Left cardiac atrium (tissue), 4 donors: ENCODE data around the gene COMTD1. TPM values are rescaled to one million over a fixed set of nuclear protein-coding genes. Genes with fewer than 3 reads are reported as not detected.
A peak's percentile ranks its signal among the peaks of the same experiment; 100 is the strongest.

Experiments
- ATAC-seq, 2 donors: fragments of 200-7000 bp; cut with Tn5 transposase; one replicate each; pipeline ENCODE4 v1.9.1; 2020; ENCODE audit warnings: mild to moderate bottlenecking in 2 of 2, moderate library complexity in 2 of 2
- DNase-seq: peaks from one replicate; pipeline ENCODE4 v3.0.0-alpha.2; 2020
- intact Hi-C, 2 donors: fragments of 100-400 bp; cut with DNase I; formaldehyde crosslinking; loops; one replicate each; pipeline versions ENCODE4 v1.14.1 to v1.15.1; 2022 to 2023
- long read RNA-seq: library from polyadenylated mRNA; unstranded; transcript quantifications from one replicate; pipeline ENCODE4 v2.0.0, GENCODE V29; 2021
- total RNA-seq, 2 donors: library from RNA; stranded (reverse); fragmentation: NEBNext Ultra II Directional; extraction: Animal tissue kit (Norgen Biotek cat#: 25700); gene quantifications; one replicate each; pipeline ENCODE4 v1.2.1, GENCODE V29; 2021
- donor health status: DM: no; HTN: yes; CAD: no.
- donor health status: DM: no; HTN: yes; CAD: no; lungs with severe emphysema.
- donor health status: DM: yes; HTN: yes; CAD: no.
- donor health status: Dilated cardiomyopathy.

Gene COMTD1
- total RNA-seq: 10 to 100 TPM; 22.7 to 28.2 TPM
- long read RNA-seq, transcript COMTD1-201 (7 exons, 976 nt): major isoform, 6 of 22 reads
- long read RNA-seq, partial matches to known transcripts: 4 of 22 reads
- long read RNA-seq, other reads (novel, unspliced or antisense): 9 of 22 reads

- peak; percentile 95 for DNase-seq
- ATAC-seq: peak; percentile 77 to 81
- intact Hi-C loops: loop anchor here (2.0 to 10.0 kb wide), 6 partner anchors 51 to 993 kb away; partner anchors contain the start of gene SAMD8 (in 1 of the 2)
These were observed at the start of gene COMTD1 for GRCh38 chr10:75235375-75236177. TSS of gene COMTD1 (minus strand) at chr10:75235957. CDS start at chr10:75235928, 29 bp downstream.

- ATAC-seq (peak; percentile 78 to 82), DNase-seq (no peak)
- intact Hi-C loops: no loop called here
These were observed 48.1 kb upstream of the COMTD1 start for GRCh38 chr10:75283671-75284470.

- intact Hi-C loops: no loop called here
- DNase-seq: no peak
- peak; percentile 85 to 87 for ATAC-seq
These were observed 47.4 kb upstream of the COMTD1 start for GRCh38 chr10:75283078-75283670.

- intact Hi-C loops: no loop called here
- no peak for DNase-seq
- ATAC-seq: no peak
These were observed 46.2 kb upstream of the COMTD1 start for GRCh38 chr10:75281974-75282373.

- intact Hi-C loops: no loop called here
- DNase-seq: no peak
- ATAC-seq: no peak
These were observed 44.5 kb upstream of the COMTD1 start for GRCh38 chr10:75280236-75280635.

- ATAC-seq (peak in 1 of 2 donors; percentile 52), DNase-seq (peak; percentile 40)
- intact Hi-C loops: no loop called here
These were observed 40.5 kb upstream of the COMTD1 start for GRCh38 chr10:75276069-75276872.

- DNase-seq (peak; percentile 38), ATAC-seq (peak in 1 of 2 donors; percentile 23)
- intact Hi-C loops: no loop called here
These were observed 37.1 kb upstream of the COMTD1 start for GRCh38 chr10:75272896-75273295.

GRCh38 chr10:75272094-75272493, 36.3 kb upstream of the COMTD1 start:
- DNase-seq (no peak), ATAC-seq (no peak)
- intact Hi-C loops: no loop called here

- intact Hi-C loops: no loop called here
- ATAC-seq (no peak), DNase-seq (no peak)
These were observed 33.8 kb upstream of the COMTD1 start for GRCh38 chr10:75269605-75270004.

GRCh38 chr10:75266945-75267344, 31.2 kb upstream of the COMTD1 start:
- no peak for ATAC-seq
- intact Hi-C loops: no loop called here

GRCh38 chr10:75265856-75266255, 30.1 kb upstream of the COMTD1 start:
- intact Hi-C loops: no loop called here
- ATAC-seq: no peak
- DNase-seq: no peak

More at GRCh38 chr10:75266945-75267344, 31.2 kb upstream of the COMTD1 start:
- no peak for DNase-seq

GRCh38 chr10:75263806-75264205, 28.0 kb upstream of the COMTD1 start:
- intact Hi-C loops: no loop called here
- no peak for DNase-seq
- ATAC-seq: peak in 1 of 2 donors; percentile 30

GRCh38 chr10:75261813-75262705, 26.3 kb upstream of the COMTD1 start:
- no peak for DNase-seq
- no peak for ATAC-seq
- intact Hi-C loops: no loop called here

- no peak for DNase-seq
- intact Hi-C loops: no loop called here
- ATAC-seq: no peak
These were observed 25.2 kb upstream of the COMTD1 start for GRCh38 chr10:75260990-75261389.

GRCh38 chr10:75254739-75255138, 19.0 kb upstream of the COMTD1 start:
- ATAC-seq: no peak
- DNase-seq: no peak
- intact Hi-C loops: no loop called here

- DNase-seq (no peak), ATAC-seq (no peak)
- intact Hi-C loops: no loop called here
These were observed 17.8 kb upstream of the COMTD1 start for GRCh38 chr10:75253281-75254220.

- intact Hi-C loops: no loop called here
- DNase-seq: no peak
These were observed 15.2 kb upstream of the COMTD1 start for GRCh38 chr10:75250934-75251333.

More at GRCh38 chr10:75250934-75251333, 15.2 kb upstream of the COMTD1 start:
- no peak for ATAC-seq
